ENCODE results near the gene KCNA2. TPM values are rescaled to one million over a fixed set of nuclear protein-coding genes. Genes with fewer than 3 reads are reported as not detected.

The KCNA2 gene
- total RNA-seq (2022; extraction: Qiagen RNA extraction), result 0.02 to 0.20 TPM (median 0.05 TPM) in 5 replicates

GRCh38 chr1:110605901-110606656 is at the start of gene KCNA2:
TSS of gene KCNA2 (minus strand) at chr1:110606358. CDS start at chr1:110604782, 1,576 bp downstream.

Other genes with a start within 250 kb of the KCNA2 start
- gene SLC16A4, start 215.3 kb downstream of the KCNA2 start, total RNA-seq (2022; extraction: Qiagen RNA extraction), result 30.8 to 41.6 TPM (median 35.2 TPM) in 5 replicates
- 158 to 207 TPM (median 161 TPM) in 5 replicates for gene LAMTOR5, start 198.7 kb downstream of the KCNA2 start, total RNA-seq (2022; extraction: Qiagen RNA extraction)
- not detected in 5 replicates for gene PROK1, start 155.2 kb downstream of the KCNA2 start, total RNA-seq (2022; extraction: Qiagen RNA extraction)
- gene KCNA10, start 87.2 kb downstream of the KCNA2 start, total RNA-seq (2022; extraction: Qiagen RNA extraction), result not detected in 5 replicates
- not detected in 5 replicates for gene KCNA3, start 68.6 kb upstream of the KCNA2 start, total RNA-seq (2022; extraction: Qiagen RNA extraction)